ENCODE data around the gene SCFD2.
"Not testable (repeated sequence)": the region's sequence is repeated elsewhere in the genome, so short reads cannot be mapped to it uniquely, and the experiment has no call there.

SCFD2 gene

GRCh38 chr4:53234111-53234510 lies 131.8 kb downstream of the SCFD2 start:
- H3K4me3 ChIP-seq (ENCODE audit: low read depth, low read length) = no peak overlapping the region
- TF ChIP-seq, protein P1, sequence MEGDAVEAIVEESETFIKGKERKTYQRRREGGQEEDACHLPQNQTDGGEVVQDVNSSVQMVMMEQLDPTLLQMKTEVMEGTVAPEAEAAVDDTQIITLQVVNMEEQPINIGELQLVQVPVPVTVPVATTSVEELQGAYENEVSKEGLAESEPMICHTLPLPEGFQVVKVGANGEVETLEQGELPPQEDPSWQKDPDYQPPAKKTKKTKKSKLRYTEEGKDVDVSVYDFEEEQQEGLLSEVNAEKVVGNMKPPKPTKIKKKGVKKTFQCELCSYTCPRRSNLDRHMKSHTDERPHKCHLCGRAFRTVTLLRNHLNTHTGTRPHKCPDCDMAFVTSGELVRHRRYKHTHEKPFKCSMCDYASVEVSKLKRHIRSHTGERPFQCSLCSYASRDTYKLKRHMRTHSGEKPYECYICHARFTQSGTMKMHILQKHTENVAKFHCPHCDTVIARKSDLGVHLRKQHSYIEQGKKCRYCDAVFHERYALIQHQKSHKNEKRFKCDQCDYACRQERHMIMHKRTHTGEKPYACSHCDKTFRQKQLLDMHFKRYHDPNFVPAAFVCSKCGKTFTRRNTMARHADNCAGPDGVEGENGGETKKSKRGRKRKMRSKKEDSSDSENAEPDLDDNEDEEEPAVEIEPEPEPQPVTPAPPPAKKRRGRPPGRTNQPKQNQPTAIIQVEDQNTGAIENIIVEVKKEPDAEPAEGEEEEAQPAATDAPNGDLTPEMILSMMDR (IDR thresholded peaks at IDR 0.05; ENCODE audit: low read depth, low read length) = no peak

- TF ChIP-seq, protein P1 (IDR thresholded peaks at IDR 0.05; ENCODE audit: low read depth, low read length) = no peak
- H3K4me3 ChIP-seq (ENCODE audit: low read depth, low read length) = no peak overlapping the region
Measured at GRCh38 chr4:53233114-53233795, 132.6 kb downstream of the SCFD2 start.

- TF ChIP-seq, protein P1 (IDR thresholded peaks at IDR 0.05; ENCODE audit: low read depth, low read length) = no peak
- no peak overlapping the region for H3K4me3 ChIP-seq (ENCODE audit: low read depth, low read length)
Measured at GRCh38 chr4:53232371-53232770, 133.5 kb downstream of the SCFD2 start.

DNA sequence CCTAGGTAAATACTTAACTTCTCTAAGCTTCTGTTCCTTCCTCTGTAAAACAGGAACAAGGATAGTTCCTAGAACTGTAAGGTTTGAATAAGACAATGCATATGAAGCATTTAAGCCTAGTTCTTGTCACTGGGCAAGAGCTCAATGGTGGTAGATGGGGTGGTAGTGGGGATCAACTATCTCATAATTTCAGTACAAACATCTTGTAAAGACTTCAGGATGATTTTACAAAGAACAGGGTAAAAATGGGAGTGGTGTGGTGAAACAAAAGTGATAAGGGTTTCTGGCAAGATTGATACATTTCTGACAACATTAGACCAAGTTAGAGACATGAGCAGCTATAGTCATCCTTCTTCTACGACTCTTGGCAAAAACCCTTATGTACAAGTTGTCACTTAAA lies 137.8 kb downstream of the SCFD2 start:
- TF ChIP-seq, protein P1 (IDR thresholded peaks at IDR 0.05; ENCODE audit: low read depth, low read length) = no peak
- no peak overlapping the region for H3K4me3 ChIP-seq (ENCODE audit: low read depth, low read length)

- TF ChIP-seq, protein P1 (IDR thresholded peaks at IDR 0.05; ENCODE audit: low read depth, low read length) = no peak
- H3K4me3 ChIP-seq (ENCODE audit: low read depth, low read length) = no peak overlapping the region
Measured at GRCh38 chr4:53227451-53227850, 138.4 kb downstream of the SCFD2 start.

- no peak overlapping the region for H3K4me3 ChIP-seq (ENCODE audit: low read depth, low read length)
- TF ChIP-seq, protein P1 (IDR thresholded peaks at IDR 0.05; ENCODE audit: low read depth, low read length) = no peak
Measured at GRCh38 chr4:53221832-53222480, 143.9 kb downstream of the SCFD2 start.

- not testable (repeated sequence) for H3K4me3 ChIP-seq (ENCODE audit: low read depth, low read length)
Measured at GRCh38 chr4:53219148-53219547, 146.7 kb downstream of the SCFD2 start.
